NCI-H128 (cell line): ENCODE data around the gene SULT1A2.
"Not testable (repeated sequence)": the region's sequence is repeated elsewhere in the genome, so short reads cannot be mapped to it uniquely, and the experiment has no call there.

Source experiments
- DNase-seq: peaks from one replicate; lab custom pipeline; 2025; ENCODE audit not compliant: unreplicated experiment; lab: John Stamatoyannopoulos, UW

SULT1A2 gene

DNA sequence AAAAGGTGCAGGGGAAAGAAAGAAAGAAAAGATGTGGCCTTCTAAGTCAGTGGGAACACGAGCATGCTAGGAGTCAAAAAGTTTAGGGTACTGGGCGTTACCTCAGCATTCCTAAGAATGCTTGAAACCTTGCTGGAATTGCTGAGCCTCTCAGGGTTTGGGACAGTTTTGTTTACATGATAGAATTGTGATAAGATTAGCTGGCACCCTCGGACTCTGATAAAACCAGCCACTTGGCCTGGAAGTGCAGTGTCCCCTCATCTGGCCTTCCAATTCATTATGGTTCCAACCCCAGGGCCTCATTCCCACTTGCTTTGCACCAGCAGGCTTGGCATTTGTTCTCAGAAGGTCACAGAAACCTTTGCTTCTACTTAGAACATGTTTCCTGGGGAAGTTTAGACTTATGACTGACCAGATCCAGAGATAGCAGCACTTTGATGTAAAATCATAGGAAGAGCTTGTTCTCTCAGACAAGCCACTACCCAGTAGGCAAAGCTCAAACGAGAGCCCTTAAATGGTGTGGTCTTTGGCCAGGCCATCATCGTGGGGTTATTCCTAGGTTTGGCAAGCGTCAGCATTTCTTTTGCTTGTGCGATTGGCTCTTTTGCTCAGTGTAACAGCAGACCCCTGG, 35.2 kb downstream of the SULT1A2 start:
- no peak for DNase-seq

DNA sequence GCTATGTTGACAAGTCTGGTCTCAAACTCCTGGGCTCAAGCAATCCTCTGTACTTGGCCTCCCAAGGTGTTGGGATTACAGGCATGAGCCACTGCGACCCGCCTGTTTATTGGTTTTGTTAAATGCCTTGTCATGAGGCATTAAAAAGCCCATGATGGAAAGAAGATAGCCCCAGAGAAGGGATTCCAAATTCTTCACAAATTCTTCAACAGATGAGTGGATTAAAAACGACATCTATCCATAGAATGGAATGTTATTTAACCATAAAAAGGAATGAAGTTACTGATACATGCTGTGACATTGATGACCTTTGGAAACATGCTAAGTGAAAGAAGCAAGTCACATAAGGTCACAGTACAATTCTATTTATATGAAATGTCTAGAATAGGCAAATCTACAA, 38.4 kb downstream of the SULT1A2 start:
- DNase-seq = no peak

DNA sequence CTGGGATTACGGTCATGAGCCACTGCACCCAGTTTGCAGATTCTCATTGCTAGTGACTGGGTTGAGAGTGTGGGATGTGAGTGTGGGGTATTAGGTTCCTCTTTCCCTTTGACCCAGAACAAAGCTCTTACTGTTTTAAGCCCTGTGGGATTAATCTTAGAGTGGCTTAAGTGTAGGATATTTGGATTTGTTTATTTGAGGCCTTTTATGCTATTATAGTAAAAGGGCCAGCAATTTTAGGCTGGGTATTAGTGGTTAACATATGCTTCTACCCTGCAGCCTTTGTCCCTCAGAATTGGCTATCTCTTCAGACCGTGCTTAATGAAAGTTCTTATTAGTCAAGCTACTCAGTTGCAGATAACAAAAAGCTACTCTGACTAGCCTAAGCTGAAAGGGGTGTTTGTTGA, 39.9 kb downstream of the SULT1A2 start:
- DNase-seq = no peak

DNA sequence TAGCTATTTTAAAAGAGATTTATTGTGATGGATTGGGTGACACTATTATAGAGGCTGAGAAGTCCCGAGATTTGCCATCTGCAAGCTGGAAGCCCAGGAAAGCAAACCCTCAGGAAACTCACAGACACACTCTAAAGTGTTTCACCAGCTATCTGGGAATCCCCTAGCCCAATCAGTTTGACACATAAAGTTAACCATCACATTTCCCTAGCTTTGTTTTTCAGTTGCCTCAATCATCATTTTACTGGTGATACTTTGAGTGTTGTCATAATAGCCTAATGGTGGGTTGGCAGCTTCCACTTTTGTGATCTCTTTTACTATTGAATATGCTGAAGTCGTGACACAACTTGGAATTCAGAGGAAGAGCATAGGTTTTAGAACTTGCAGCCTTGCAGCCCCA, 41.3 kb downstream of the SULT1A2 start:
- no peak for DNase-seq

DNA sequence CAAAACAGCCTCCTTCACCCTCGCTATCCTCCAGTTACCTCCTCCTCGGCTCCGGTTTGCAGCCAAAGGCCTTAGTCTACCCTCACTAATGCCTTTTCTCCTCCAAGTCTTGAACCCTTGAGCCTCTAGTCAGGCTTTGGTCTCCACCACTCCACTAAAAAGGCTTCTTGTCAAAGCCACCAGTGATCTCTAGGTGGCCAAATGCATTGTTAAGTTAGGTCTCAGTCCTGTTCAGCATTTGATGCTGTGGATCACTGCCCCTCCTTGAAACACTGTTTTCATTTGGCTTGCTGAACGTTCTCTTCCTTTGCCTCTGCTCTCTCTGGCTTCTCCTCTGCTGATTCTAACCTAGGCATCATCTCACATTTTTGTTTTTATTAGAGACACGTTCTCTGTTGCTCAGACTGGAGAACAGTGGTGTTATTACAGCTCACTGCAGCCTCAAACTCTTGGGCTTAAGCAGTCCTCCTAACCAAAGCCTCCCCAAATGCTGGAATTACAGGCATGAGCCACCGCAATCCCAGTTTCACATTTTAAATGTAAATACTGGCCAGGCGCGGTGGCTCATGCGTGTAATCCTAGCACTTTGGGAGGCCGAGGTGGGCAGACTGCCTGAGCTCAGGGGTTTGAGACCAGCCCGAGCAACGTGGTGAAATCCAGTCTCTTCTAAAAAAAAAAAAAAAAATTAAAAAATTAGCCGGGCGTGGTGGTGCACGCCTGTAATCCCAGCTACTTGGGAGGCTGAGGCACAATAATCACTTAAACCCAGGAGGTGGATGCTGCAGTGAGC, 42.0 kb downstream of the SULT1A2 start:
- DNase-seq = no peak

DNA sequence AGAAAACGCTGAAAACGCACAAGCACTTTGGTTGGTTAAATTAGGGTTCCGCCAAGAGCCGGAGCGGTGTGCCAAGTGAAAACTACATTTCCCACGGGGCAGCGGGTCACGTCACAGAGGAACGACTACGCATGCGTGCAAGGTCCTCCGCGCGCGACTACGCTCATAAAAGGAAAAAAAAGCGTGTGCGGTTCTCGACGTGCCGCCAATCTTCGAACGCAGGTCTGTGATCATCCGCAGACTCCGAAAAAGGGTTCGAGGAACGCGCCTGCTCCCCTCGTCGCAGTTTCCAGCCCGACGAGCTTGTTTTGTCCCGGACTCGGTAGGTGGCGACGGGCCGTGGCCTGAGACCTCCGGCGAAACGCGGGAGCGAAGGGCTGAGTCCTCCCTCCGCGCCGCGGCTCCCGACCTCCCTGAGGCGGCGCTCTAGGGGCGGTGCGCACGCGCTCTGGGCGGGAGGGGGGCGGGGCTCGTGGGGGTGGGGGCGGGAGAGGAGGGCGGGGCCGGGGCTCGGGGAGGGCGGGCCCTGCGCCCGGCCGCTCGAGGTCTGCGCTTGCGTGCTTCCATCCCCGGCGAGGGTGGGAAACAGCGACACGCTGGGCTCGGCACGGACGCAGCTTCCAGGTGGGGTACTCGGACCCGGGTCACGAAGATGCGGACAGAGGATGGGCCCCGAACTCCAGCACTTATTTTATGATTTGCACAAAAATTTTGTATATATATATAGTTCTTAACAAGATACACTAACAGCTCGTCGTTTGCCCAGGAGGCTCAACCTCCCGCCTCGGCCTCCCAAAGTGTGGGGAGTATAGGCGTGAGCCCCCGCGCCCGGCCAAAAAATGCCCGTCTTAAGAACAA, 42.8 kb downstream of the SULT1A2 start, which contains the start of gene SGF29:
Gene SGF29, plus strand, starts transcription at position 145 of the 858 bp plus-strand sequence. CDS start 27,150 bp downstream, outside the sequence.
- DNase-seq = peak; percentile 69

DNA sequence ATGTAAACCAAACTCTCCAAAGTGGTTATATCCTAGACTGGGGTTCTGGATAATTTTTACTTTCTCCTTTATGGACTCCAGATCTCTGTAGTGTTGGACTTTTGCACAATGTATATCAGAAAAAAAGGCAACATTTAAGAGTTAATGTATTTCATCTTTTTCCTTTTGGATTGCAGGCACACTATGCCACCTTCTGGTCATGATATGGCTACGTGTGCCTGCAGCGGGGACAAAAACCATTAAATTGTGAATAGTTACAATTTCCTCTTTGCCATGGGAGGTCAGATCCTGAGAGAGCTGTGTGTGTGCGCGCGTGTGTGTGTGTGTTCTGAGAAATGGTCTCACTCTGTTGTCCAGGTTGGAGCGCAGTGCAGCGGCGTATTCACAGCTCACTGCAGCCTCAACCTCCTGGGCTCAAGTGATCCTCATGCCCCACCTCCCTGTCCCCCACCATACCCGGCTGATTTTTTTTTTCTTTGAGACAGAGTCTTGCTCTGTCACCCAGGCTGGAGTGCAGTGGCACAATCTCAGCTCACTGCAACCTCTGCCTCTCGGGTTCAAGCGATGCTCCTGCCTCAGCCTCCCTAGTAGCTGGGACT, 47.5 kb downstream of the SULT1A2 start:
- no peak for DNase-seq

DNA sequence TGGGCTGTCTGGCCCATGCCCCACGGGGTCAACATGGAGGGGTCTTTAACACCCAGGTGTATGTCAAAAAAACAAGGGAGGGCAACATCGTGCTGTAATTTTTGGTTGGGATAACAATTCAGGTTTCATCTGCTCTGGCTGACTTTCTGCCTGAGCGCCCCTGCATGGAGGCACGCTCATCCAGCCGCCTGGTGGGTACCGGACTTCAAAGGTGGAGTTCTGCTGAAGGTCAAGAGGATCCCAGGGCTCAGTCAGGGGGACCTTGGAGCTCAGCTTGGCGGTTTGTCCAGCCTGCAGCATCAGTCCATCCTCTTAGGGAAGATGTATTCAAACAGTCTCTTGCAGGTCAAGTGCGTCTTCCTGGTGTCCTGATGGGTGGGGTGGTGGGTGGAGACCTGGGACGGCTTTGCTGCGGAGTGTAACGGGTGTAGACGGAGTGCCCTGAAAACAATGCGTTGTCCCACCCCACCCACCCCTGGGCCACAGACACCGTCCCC, 48.5 kb downstream of the SULT1A2 start:
- DNase-seq = no peak

DNA sequence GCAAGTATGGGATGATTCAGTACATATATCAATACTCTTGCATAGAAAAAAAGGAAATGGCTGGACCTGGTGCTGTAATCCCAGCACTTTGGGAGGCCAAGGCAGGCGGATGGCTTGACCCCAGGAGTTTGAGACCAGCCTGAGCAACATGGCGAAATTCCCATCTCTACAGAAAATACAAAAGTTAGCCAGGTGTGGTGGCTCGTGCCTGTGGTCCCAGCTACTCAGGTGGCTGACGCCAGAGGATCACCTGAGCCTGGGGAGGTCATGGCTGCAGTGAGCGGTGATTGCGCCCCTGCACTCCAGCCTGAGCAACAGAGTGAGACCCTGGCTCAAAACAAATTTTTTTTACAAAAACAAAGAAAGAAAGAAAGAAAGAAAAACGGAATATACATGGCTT, 50.2 kb downstream of the SULT1A2 start:
- no peak for DNase-seq

DNA sequence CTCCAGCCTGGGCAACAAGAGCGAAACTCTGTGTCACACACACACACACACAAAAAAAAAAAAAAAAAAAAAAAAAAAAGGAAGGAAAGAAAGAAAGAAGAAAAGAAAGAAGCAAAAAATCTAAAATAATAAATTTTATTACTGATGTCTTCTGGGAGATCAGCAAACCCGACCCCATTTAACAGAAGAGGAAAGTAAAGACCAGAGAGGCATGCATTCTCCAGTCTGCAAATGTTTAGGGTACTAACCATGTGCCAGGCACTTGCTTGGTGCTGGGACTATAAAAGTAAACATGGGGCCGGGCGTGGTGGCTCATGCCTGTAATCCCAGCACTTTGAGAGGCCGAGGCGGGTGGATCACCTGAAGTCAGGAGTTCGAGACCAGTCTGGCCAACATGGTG, 50.9 kb downstream of the SULT1A2 start:
- DNase-seq = not testable (repeated sequence)

DNA sequence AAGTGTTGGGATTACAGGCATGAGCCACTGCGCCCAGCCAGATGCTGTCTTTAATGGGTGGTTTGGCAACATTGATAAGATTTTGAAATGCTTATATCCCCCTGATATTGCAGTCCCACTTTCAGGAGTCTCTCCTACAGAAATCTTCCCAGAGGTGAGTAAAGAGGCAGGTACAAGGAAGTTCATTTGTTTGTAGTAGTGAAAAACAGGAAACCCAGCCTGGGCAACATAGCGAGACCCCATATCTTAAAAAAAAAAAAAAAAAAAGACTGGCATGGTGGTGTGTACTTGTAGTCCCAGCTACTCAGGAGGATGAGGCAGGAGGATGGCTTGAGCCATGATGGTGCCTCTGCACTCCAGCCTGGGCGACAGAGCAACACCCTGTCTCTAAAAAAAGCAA, 51.9 kb downstream of the SULT1A2 start:
- DNase-seq = no peak

DNA sequence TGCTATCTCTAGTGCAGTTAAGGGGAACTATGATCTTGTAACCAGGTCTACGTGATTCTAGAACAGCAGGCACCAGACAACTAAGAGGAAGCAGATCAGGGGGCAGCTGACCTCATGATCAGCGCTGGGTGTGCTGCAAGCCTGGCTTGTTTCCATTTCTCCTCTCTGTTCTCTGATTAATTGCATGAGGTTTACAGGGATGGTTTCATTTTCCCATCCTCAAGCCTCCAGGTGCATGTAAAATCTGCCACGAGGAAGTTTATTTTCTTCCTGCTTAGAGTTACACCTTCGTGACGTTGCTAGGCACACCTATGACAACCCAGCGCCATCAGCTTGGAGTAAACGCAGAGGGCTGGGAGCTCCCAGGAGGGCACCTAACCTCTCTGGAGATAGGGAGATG, 53.8 kb downstream of the SULT1A2 start:
- DNase-seq = no peak

DNA sequence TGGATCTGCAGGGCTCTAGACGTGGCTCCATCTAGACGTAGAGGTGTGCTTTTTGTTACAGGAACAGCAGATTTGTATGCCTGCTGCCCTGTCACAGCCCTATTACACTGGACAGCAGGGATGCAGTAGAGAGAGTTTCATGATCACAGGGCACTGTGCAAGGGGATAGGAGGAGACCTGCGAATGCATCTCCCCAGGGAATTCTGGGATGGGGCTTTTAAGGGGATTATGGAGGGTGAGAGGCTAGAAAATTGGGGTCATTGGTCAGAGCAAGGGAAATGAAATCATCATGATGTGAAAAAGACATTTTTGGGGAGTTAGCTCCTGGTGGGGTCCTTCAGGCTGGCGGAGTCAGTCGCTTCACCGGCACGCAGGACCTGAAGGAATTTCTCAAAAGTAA, 54.2 kb downstream of the SULT1A2 start:
- no peak for DNase-seq
